Fibroblast of gingiva (primary cell): ENCODE data around the gene GLB1L2.

ENCODE experiments used
- DNase-seq: peaks from one replicate; pipeline ENCODE4 v3.0.0-alpha.2; 2011; ENCODE audit warnings: low read depth

GLB1L2 gene

DNA sequence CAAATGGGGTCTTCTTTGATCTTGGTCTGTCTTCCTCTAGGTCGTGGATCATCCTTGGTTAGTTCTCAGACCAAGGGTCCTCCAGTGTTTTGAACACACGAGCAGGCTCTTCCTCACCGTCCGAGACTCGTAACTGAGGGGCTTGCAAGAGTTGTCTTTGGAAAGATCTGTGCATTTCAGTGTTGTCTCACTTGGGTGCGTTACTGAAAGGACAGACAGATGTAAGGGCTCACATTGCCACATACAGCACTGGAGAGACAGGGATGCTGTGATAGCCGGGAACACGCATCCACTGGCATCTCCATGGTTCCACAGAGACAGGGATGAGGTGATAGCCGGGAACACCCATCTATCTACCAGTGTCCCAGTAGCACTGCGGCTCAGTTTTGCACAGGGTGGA, 15.7 kb downstream of the GLB1L2 start:
- DNase-seq, result no peak

DNA sequence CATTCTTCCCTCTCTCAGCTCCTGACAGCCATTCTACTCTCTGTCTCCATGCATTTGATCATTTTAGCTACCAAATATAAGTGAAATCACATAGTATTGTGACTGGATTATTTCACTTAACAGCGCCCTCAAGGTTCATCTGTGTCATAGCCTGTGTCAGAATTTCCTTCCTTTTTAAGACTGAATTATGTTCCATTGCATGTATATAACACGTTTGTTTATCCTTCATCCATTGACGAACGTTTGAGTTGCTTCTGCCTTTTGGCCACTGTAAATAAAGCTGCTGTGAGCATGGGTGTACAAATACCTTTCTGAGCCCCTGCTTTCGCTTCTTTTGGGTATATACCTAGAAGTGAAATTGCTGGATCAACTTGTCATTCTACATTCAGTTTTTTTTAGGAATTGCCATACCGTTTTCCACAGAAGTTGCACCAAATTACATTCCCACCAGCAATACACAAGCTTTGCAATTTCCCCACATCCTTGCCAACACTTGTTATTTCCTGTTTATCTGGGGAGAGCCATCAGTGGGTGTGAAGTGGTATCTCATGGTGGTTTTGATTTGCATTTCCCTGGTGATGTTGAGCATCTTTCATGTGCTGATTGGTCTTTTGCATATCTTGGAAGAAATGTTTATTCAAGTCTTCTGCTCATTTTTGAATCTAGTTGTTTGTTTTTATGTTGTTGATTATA, 17.5 kb downstream of the GLB1L2 start:
- no peak for DNase-seq

DNA sequence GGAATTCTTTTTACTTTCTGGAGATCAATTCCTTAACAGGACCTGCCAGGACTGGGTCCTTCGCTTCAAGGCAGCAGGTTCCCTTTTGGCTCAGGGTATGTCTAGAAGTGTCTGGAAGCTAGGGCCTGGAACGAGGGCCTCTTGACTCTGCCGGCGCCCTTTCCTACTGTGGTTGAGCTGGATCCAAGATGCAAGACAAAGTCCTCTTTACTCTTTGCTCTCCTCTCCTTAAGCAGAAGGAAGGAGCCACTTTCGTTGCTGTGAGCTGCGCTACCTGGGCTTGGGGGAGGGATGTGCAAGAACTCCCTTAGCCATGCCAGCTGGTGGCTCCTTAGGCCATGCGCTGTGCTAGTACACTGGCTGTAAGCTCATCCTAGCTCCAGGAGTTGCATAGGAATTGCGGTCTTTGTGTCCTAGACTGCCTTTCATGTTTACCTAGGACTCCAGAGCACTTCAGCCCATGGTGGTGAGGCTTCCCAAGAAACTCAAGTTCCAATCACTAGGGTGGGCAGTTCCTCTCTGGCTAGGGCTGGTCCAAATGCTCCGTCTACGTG, 18.1 kb downstream of the GLB1L2 start:
- DNase-seq, result no peak

DNA sequence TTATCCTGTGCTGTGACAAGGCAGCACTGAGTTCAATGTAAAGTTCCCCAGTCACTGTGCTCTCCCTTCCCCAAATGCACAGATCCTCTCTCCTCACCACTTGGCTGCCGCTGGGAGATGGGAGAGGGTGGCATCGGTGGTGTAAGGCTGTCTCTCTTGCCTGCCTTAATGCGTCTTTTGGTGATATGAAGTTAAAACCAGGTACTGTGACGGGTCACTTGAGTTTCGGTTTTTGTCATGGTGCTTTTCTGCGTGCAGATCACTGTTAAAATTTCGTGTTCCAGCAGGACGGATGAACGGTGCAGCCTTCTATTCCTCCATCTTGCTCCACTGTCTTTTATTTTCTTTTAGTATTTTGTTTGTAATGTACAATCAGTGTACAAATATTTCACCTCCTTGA, 18.6 kb downstream of the GLB1L2 start:
- DNase-seq, result no peak

GRCh38 chr11:134352111-134352510, 20.3 kb downstream of the GLB1L2 start:
- DNase-seq, result no peak

- DNase-seq, result no peak
These were observed 23.3 kb downstream of the GLB1L2 start for GRCh38 chr11:134355136-134355535.

DNA sequence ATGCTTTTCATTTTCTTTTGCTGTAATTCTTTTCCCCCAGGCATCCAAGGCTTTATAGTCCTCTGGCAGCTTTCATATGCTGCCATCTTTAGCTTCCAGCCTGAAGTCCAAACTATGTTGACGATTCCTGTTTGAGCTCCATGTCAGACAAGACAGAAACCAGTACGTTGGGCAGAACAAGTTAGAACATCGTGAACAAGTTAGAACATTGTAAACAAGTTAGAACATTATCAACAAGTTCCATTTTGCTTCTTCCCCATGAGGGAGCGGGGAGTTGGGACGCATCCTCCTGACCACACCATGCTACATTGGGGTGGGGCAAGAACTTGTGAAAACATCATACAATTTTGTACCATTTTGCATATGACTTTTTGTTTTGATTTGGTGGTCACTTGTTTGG, 23.9 kb downstream of the GLB1L2 start:
- no peak for DNase-seq

DNA sequence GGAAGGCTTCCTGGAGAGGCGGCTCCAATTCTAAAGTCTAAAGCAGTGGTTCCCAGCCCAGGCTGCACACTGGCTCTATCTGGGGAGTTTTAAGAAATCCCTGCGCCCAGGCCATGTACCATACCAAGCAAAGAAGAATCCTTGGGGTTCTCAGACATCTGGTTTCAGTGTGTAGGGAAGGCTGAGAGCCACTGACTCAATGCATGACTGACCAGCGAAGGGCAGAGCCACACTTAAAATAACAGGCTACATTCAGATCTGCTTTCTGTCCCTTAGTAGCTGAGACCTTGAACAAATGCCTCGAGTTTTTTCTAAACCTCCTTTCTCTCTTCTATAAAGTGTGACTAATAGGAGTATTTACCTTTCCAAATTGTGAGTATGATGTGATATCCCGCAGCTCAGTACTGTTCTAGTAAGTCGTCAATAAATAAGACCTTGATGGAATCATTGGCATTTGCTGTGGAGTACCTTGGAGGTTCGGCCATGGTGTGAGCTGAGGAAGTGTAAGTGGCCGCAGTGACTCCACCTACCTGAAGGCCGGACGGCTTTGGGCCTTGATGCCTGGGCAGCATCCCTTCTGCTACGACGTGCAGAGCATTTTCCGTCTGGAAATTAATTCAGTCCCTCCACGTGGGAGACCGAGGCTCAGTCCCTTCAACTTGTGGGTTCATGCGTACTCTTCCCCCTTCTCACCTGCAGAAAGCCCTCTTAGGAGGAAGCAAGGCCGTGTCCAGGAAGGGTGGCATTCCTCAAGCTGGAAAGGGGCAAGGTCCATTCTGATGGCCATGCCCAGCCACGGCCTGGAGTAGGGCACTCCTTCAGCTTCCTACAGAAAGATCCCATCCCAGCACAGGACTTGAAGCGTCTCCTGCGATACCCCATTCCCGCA, 25.1 kb downstream of the GLB1L2 start:
- DNase-seq, result no peak

GRCh38 chr11:134357545-134357839, 25.7 kb downstream of the GLB1L2 start:
- no peak for DNase-seq

- no peak for DNase-seq
These were observed 26.5 kb downstream of the GLB1L2 start for GRCh38 chr11:134358165-134358855.

DNA sequence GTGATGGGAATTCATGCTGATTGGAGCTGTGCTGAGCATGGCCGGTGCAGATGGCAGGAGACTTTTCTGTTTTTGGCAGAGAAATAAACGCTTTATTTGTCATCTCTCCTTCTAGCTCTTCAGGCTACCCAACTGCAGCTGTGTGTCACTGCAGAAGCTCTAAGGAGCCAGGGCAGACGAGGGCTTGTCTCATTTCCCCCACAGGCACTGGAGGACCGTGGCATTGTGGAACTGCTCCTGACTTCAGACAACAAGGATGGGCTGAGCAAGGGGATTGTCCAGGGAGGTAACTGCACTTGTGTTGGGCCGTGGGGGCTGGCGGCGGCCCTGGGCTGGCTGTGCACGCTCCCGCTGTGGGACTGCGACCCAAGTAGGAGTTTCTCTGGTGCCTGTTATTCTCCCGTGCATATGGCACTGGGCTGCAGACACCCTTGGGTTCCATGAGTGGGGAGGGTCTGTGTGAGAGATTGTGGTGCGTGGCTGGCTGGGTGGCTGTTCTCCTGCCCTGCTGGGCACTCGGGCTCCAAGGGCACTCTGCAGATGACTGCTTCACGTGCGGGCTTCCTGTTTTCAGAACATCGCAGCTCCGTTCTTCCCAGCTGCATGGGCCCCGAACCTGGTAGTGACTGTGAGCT, 27.2 kb downstream of the GLB1L2 start:
- no peak for DNase-seq

GRCh38 chr11:134359646-134360045, 27.9 kb downstream of the GLB1L2 start:
- no peak for DNase-seq

DNA sequence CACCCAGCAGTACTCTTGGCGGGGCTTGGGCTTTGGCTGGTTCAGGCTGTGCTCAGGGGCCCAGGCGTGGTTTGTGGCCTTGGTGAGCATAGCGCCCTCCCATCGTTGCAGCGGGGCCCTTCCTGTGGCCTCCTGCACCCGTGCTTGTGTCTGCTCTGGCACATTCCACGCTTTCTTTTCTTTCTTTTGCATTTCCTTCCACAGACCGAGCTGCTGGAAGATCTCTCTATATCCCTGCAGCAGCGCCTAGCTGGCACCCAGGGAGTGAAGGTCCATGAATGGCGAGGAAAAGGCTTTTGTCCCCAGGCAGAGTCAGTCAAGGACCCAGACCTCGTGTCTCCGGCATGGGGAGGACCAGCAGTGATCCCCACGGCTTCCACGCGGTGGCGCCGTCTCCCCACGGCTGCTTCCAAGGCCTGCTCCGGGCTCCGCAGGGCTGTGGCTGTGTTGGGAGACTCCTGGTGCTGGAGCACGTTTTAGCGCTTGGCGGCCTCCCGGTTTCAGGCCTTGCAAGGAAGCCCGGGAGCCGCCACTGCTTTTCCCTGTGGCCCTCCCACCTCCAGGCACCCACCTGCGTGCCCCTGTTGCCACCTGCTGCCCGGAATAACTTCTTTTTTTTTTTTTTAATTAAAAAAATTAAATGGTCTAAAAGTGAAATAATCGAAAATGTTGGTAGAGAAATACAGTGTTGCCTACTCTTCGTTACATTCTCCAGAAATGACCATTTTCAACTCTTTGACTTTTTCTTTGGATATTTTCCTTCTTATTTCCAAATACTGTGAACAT, 28.5 kb downstream of the GLB1L2 start:
- peak; percentile 10 for DNase-seq

GRCh38 chr11:134361661-134362060, 29.9 kb downstream of the GLB1L2 start:
- DNase-seq, result no peak

GRCh38 chr11:134362192-134362901, 30.6 kb downstream of the GLB1L2 start:
- DNase-seq, result no peak

GRCh38 chr11:134363161-134363560, 31.4 kb downstream of the GLB1L2 start:
- no peak for DNase-seq

- no peak for DNase-seq
These were observed 31.8 kb downstream of the GLB1L2 start for GRCh38 chr11:134363592-134363991.

GRCh38 chr11:134364261-134364660, 32.5 kb downstream of the GLB1L2 start:
- no peak for DNase-seq

- no peak for DNase-seq
These were observed 33.5 kb downstream of the GLB1L2 start for GRCh38 chr11:134365011-134365925.

- no peak for DNase-seq
These were observed 34.5 kb downstream of the GLB1L2 start for GRCh38 chr11:134366254-134366653.
